GM23248 (cell line): ENCODE results near the gene NDUFAF7. TPM values are rescaled to one million over a fixed set of nuclear protein-coding genes. Genes with fewer than 3 reads are reported as not detected.

ENCODE experiments used
- DNase-seq: peaks from one replicate; pipeline ENCODE4 v3.0.0-alpha.2; 2015
- H2AFZ ChIP-seq: fragments of 200-600 bp; sonication (generic); 2 replicates; pipeline ENCODE4 v1.6.1; 2016; ENCODE audit warnings: antibody characterized with exemption
- H3F3A ChIP-seq: fragments of 200-600 bp; sonication (generic); 2 replicates; pipeline ENCODE4 v1.6.1; 2016; ENCODE audit warnings: mild to moderate bottlenecking, antibody characterized with exemption, mixed run types; ENCODE audit not compliant: insufficient read depth
- H3K27ac ChIP-seq: fragments of 200-600 bp; sonication (generic); 2 replicates; pipeline ENCODE4 v1.5.1; 2016; ENCODE audit warnings: mild to moderate bottlenecking
- H3K27me3 ChIP-seq: fragments of 200-600 bp; sonication (generic); replicated peaks from 2 replicates; pipeline ENCODE4 v1.6.1; 2016; ENCODE audit warnings: mild to moderate bottlenecking; ENCODE audit not compliant: insufficient read depth
- H3K36me3 ChIP-seq: fragments of 200-600 bp; sonication (generic); 2 replicates; pipeline ENCODE4 v1.6.1; 2016; ENCODE audit warnings: low read depth, mild to moderate bottlenecking
- H3K4me1 ChIP-seq: fragments of 200-600 bp; sonication (generic); 2 replicates; pipeline ENCODE4 v1.6.1; 2016; ENCODE audit warnings: mild to moderate bottlenecking; ENCODE audit not compliant: insufficient read depth
- H3K4me2 ChIP-seq: fragments of 200-600 bp; sonication (generic); one replicate; pipeline ENCODE4 v1.6.1; 2016; ENCODE audit warnings: mild to moderate bottlenecking; ENCODE audit not compliant: unreplicated experiment
- H3K4me3 ChIP-seq: fragments of 200-600 bp; sonication (generic); 2 replicates; pipeline ENCODE4 v1.5.1; 2016; ENCODE audit warnings: mild to moderate bottlenecking
- H3K79me2 ChIP-seq: fragments of 200-600 bp; sonication (generic); 2 replicates; pipeline ENCODE4 v1.6.1; 2016; ENCODE audit warnings: mild to moderate bottlenecking; ENCODE audit not compliant: insufficient read depth
- H3K9ac ChIP-seq: fragments of 200-600 bp; sonication (generic); 2 replicates; pipeline ENCODE4 v1.6.1; 2016; ENCODE audit warnings: mild to moderate bottlenecking
- H3K9me2 ChIP-seq: fragments of 200-600 bp; sonication (generic); 2 replicates; pipeline ENCODE4 v1.6.1; 2016; ENCODE audit warnings: mixed run types, mild to moderate bottlenecking, moderate library complexity; ENCODE audit not compliant: insufficient read depth
- H3K9me3 ChIP-seq: fragments of 200-600 bp; sonication (generic); one replicate; pipeline ENCODE4 v1.6.1; 2017; ENCODE audit warnings: low read depth
- H4K20me1 ChIP-seq: fragments of 200-600 bp; sonication (generic); 2 replicates; pipeline ENCODE4 v1.6.0; 2016; ENCODE audit not compliant: insufficient read depth
- EZH2 ChIP-seq: fragments of 200-600 bp; sonication (generic); IDR thresholded peaks from 2 replicates; pipeline ENCODE4 v1.6.1; 2018; ENCODE audit warnings: antibody characterized with exemption, mild to moderate bottlenecking; ENCODE audit not compliant: insufficient read depth, poor library complexity, severe bottlenecking
- EZH2phosphoT487 ChIP-seq: fragments of 200-600 bp; sonication (generic); IDR thresholded peaks from 2 replicates; pipeline ENCODE4 v1.6.1; 2018; ENCODE audit warnings: antibody characterized with exemption, moderate library complexity, mild to moderate bottlenecking, low read depth; ENCODE audit not compliant: insufficient read depth
- WGBS, 2 experiments: methylation state at CpG; one replicate each; pipeline ENCODE4 v1.1.6; 2015 to 2017; ENCODE audit warnings: low lambda C conversion rate in 2 of 2, low coverage in 1 of 2; ENCODE audit errors: missing lambda C conversion rate in 2 of 2; 5-methylcytosine and 5-hydroxymethylcytosine counted together
- in situ Hi-C: fragments of 300-500 bp; cut with MboI; formaldehyde crosslinking; loops from 2 replicates; pipeline ENCODE4 v1.15.0; 2020
- polyA plus RNA-seq: library from polyadenylated mRNA; unstranded; fragments of >200 nt; fragmentation: Nextera tagmentation; extraction: Ambion mirVana; gene quantifications from 2 replicates; pipeline ENCODE4 v1.2.1, GENCODE V29; 2016
- total RNA-seq: library from RNA; depleted of rRNA; stranded (reverse); fragments of >200 nt; shearing (Covaris generic); gene quantifications from 2 replicates; pipeline ENCODE4 v1.2.3, GENCODE V29; 2014

The NDUFAF7 gene
- total and polyA plus RNA-seq, 2 experiments from 2014 or later = 14.8 to 16.4 TPM

DNA sequence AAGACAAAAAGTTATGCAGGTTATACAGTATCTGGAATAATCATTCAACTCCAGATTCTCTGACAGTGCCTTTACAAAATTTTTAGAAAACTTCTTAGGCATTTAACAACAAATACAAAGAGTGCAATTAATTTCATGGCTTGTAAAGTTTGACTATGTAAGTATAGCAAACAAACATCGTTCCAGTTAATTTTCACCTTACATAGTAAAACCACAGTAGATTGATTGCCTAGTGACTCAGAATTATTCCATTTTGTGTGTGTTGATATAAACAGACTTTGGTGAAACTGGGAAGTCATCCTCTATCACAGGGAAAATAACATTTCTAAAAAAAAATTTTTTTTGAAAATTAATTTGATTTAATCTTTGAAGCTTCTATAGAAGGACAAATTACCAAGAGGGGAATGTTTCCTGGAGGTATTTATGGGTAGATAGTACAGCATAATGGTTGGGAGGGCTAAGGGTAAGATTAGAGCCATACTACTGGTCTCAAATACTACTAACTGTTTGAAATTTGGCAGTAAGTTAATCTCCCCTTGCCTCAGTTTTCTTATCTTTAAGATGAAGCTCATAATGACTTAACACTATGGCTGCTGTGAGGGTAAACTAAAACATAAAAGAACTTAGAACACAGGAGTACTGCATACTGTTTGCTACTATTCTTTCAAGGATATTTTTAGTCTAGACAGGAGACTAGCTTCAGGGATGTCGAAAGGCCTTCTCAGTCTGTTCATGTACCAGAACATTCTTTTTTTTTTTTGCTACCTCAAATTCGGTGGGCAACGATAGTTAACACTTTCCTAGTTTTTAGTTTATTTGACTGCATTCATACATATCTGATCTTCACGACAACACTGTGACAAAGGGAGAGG, 19.6 kb downstream of the NDUFAF7 start:
- H3K9ac ChIP-seq = no peak overlapping the region
- H2AFZ ChIP-seq = no peak overlapping the region
- in situ Hi-C loops = no loop called here
- TF ChIP-seq EZH2phosphoT487 (no peak), EZH2 (no peak)
- no peaks in the 10 kb centered on the region for H3K4me1 ChIP-seq
- H3K9me3 ChIP-seq = no peaks in the 10 kb centered on the region
- no peaks in the 10 kb centered on the region for H3K79me2 ChIP-seq
- 89 to 92% methylated on average over 5 of the region's 5 CpGs for WGBS, 2 experiments
- no peaks in the 10 kb centered on the region for H3K9me2 ChIP-seq
- no peaks in the 10 kb centered on the region for H3K27me3 ChIP-seq
- H4K20me1 ChIP-seq = no peaks in the 10 kb centered on the region
- H3K36me3 ChIP-seq = peaks cover 76% of the 10 kb centered on the region
- H3K4me2 ChIP-seq = no peak overlapping the region
- no peak overlapping the region for H3K27ac ChIP-seq
- H3F3A ChIP-seq = peaks cover 6% of the 10 kb centered on the region; the same call in 1 of the 2 replicates
- H3K4me3 ChIP-seq = no peak overlapping the region
- no peak for DNase-seq

DNA sequence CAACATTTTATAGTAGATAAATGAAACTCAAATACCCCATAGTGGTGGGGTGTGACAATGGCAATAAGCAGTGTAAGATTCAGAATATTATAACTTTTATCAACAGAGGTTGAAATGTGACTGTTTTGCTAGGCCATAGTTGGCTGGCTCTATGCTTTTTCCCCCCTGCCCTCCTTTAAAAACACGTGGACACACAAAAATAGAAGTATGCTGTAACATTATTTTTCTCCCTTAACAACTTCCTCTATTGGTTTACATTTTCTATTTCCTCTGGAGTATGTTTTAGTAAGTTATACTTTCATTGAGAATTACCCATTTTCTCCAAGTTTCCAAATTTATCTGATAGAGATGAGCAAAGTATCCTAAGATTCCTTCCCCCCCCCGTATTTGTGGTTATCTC, 31.1 kb downstream of the NDUFAF7 start:
- in situ Hi-C loops = no loop called here
- Histone ChIP-seq H3K36me3 (peaks cover 53% of the 10 kb centered on the region), H2AFZ (no peak overlapping the region), H4K20me1 (no peaks in the 10 kb centered on the region), H3K4me3 (no peak overlapping the region), H3K79me2 (no peaks in the 10 kb centered on the region), H3K27me3 (no peaks in the 10 kb centered on the region), H3K4me2 (no peak overlapping the region), H3F3A (peaks cover 20% of the 10 kb centered on the region; the same call in 1 of the 2 replicates), H3K27ac (no peak overlapping the region), H3K9me2 (no peaks in the 10 kb centered on the region), H3K4me1 (no peaks in the 10 kb centered on the region), H3K9me3 (no peaks in the 10 kb centered on the region), H3K9ac (no peak overlapping the region)
- 92 to 98% methylated on average over 2 of the region's 2 CpGs for WGBS, 2 experiments
- TF ChIP-seq EZH2 (no peak), EZH2phosphoT487 (no peak)
- DNase-seq = no peak

DNA sequence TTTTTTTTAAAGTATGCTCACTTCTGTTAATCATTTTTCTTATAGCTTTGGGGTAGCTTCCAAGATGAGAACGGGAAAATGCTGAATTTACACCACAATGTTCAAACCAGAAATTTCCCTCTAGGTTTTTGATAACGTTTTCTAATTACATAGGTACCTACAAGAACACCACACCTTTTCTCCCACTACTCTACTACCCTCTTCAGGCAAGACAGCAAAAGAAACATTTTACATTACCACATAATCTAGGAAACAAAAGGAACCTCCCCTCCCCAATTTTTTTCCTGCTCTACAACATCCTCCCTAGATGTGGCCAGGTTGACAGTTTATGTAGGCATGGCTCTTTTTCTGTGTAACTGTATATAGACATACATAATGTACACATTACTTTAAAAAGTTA, 32.4 kb downstream of the NDUFAF7 start:
- Histone ChIP-seq H3K4me3 (no peak overlapping the region), H4K20me1 (no peaks in the 10 kb centered on the region), H3K4me2 (no peak overlapping the region), H3F3A (peaks cover 13% of the 10 kb centered on the region; the same call in 1 of the 2 replicates), H3K27me3 (no peaks in the 10 kb centered on the region), H3K9me2 (no peaks in the 10 kb centered on the region), H3K79me2 (no peaks in the 10 kb centered on the region), H2AFZ (no peak overlapping the region), H3K27ac (no peak overlapping the region), H3K9ac (no peak overlapping the region), H3K4me1 (no peaks in the 10 kb centered on the region), H3K9me3 (no peaks in the 10 kb centered on the region), H3K36me3 (peaks cover 56% of the 10 kb centered on the region)
- 88 to 93% methylated on average over 2 of the region's 2 CpGs for WGBS, 2 experiments
- no peak for TF ChIP-seq EZH2
- TF ChIP-seq EZH2phosphoT487 = no peak
- no peak for DNase-seq
- in situ Hi-C loops = no loop called here

DNA sequence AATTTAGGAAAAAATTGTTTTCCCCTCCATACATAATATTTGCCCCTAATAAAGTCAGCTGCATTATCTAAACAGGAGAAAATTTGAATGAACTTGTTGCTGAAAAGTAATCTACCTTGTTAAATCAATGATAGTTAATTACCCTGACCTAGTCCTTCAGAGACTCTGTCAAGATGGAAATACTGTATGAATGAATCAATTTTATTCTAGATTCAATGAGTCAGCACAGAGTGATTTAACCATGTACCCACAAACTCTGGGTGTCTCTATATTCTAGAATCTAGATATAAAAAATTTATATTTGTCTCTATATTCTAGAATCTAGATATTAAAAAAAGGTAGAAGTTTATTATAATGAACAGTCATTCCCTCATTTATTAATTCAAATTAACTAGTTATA, 36.2 kb downstream of the NDUFAF7 start:
- peak; percentile 33 for DNase-seq
- H3K36me3 ChIP-seq = peaks cover 63% of the 10 kb centered on the region

More for the DNA sequence above, 36.2 kb downstream of the NDUFAF7 start:
- Histone ChIP-seq H2AFZ (no peak overlapping the region), H3K27ac (no peak overlapping the region), H3K9ac (no peak overlapping the region), H3K9me2 (no peaks in the 10 kb centered on the region), H3K79me2 (no peaks in the 10 kb centered on the region), H3K9me3 (no peaks in the 10 kb centered on the region), H3K4me1 (no peaks in the 10 kb centered on the region), H3F3A (peaks cover 15% of the 10 kb centered on the region; the same call in 1 of the 2 replicates), H3K4me2 (no peak overlapping the region), H3K27me3 (no peaks in the 10 kb centered on the region), H4K20me1 (no peaks in the 10 kb centered on the region), H3K4me3 (no peak overlapping the region)
- no peak for TF ChIP-seq EZH2
- TF ChIP-seq EZH2phosphoT487 = no peak
- in situ Hi-C loops = no loop called here
